NCI-H2081 treated with DMSO at 0.1 percent for 48 hours (cell line): Measurements from ENCODE around the gene CKM.
A peak's percentile ranks its signal among the peaks of the same experiment; 100 is the strongest.

Experiments
- DNase-seq: peaks from one replicate; lab custom pipeline; 2025; lab: John Stamatoyannopoulos, UW

Gene CKM

GRCh38 chr19:45322744-45323281, at the start of gene CKM:
Gene CKM, minus strand, starts transcription at chr19:45322875. Its CDS starts 3,162 bp downstream, at chr19:45319713.
- DNase-seq = no peak

- DNase-seq = peak; percentile 95
Observed at GRCh38 chr19:45370410-45371204, 47.9 kb upstream of the CKM start, which contains the start of gene ERCC2. Gene ERCC2, minus strand, starts transcription at chr19:45370573. Its CDS starts 33 bp downstream, at chr19:45370540.

GRCh38 chr19:45368737-45369340, 46.2 kb upstream of the CKM start:
- no peak for DNase-seq

- DNase-seq = no peak
Observed at GRCh38 chr19:45368127-45368526, 45.5 kb upstream of the CKM start.

- no peak for DNase-seq
Observed at GRCh38 chr19:45364696-45365095, 42.0 kb upstream of the CKM start.

- DNase-seq = no peak
Observed at GRCh38 chr19:45363861-45364459, 41.3 kb upstream of the CKM start.

- DNase-seq = no peak
Observed at GRCh38 chr19:45362291-45362690, 39.6 kb upstream of the CKM start.

- no peak for DNase-seq
Observed at GRCh38 chr19:45361608-45362007, 38.9 kb upstream of the CKM start.

GRCh38 chr19:45358213-45358792, 35.6 kb upstream of the CKM start:
- no peak for DNase-seq

GRCh38 chr19:45357445-45357783, 34.7 kb upstream of the CKM start:
- no peak for DNase-seq

- no peak for DNase-seq
Observed at GRCh38 chr19:45356760-45357444, 34.2 kb upstream of the CKM start.

GRCh38 chr19:45355910-45356309, 33.2 kb upstream of the CKM start:
- no peak for DNase-seq

GRCh38 chr19:45355402-45355801, 32.7 kb upstream of the CKM start:
- no peak for DNase-seq

GRCh38 chr19:45354241-45354842, 31.7 kb upstream of the CKM start:
- no peak for DNase-seq

GRCh38 chr19:45352914-45353796, 30.5 kb upstream of the CKM start:
- DNase-seq = no peak

GRCh38 chr19:45352471-45352870, 29.8 kb upstream of the CKM start:
- no peak for DNase-seq

GRCh38 chr19:45352062-45352461, 29.4 kb upstream of the CKM start:
- no peak for DNase-seq

- DNase-seq = no peak
Observed at GRCh38 chr19:45351401-45351952, 28.8 kb upstream of the CKM start.

- DNase-seq = no peak
Observed at GRCh38 chr19:45350477-45351058, 27.9 kb upstream of the CKM start.

GRCh38 chr19:45349430-45349941, 26.8 kb upstream of the CKM start:
- no peak for DNase-seq
